Endothelial cell of umbilical vein (primary cell): ENCODE measurements around the gene ARHGEF38. TPM values are rescaled to one million over a fixed set of nuclear protein-coding genes. Genes with fewer than 3 reads are reported as not detected.
"Not testable (repeated sequence)": the region's sequence is repeated elsewhere in the genome, so short reads cannot be mapped to it uniquely, and the experiment has no call there.

Source experiments
- BruUV-seq: library from RNA; stranded (reverse); fragments of 400-500 nt; replicated peaks from 2 replicates; lab custom pipeline; 2021; lab: Mats Ljungman, UMichigan
- CTCF ChIA-PET: fragments of 300-600, 350-600 bp; sonication (Branson Sonifier 250); formaldehyde crosslinking; loops from one replicate; lab custom pipeline; 2021; ENCODE audit warnings: antibody characterized with exemption, inconsistent platforms; lab: Charles Lee
- POLR2A ChIA-PET: fragments of 300-600, 350-600 bp; sonication (Branson Sonifier 250); formaldehyde crosslinking; loops from one replicate; lab custom pipeline; 2021; ENCODE audit warnings: antibody characterized with exemption, inconsistent platforms; lab: Charles Lee
- DNase-seq: peaks from one replicate; pipeline ENCODE4 v3.0.0-alpha.2; 2011; ENCODE audit warnings: low read depth, low spot score
- FAIRE-seq: peaks from 2 replicates; lab custom pipeline; 2011; peaks lifted over from hg19 to GRCh38; lab: Jason Lieb, UNC
- H2AFZ ChIP-seq: 2 replicates; pipeline ENCODE4 v1.6.0; 2012; ENCODE audit warnings: low read depth, low read length, control low read depth, inconsistent platforms
- H3K27ac ChIP-seq: 2 replicates; pipeline ENCODE4 v1.5.1; 2011; ENCODE audit warnings: low read depth, mild to moderate bottlenecking, control low read depth, low read length, moderate library complexity; ENCODE audit not compliant: insufficient read depth
- H3K27me3 ChIP-seq, 2 experiments: 2 replicates each; pipeline versions ENCODE4 v1.6.0 to v1.6.1; 2011; ENCODE audit warnings: low read length in 2 of 2, mixed read lengths in 1 of 2; ENCODE audit not compliant: control insufficient read depth in 2 of 2, insufficient read depth in 2 of 2
- H3K36me3 ChIP-seq, 2 experiments: 2 replicates in 1 of 2; 3 replicates in 1 of 2; pipeline ENCODE4 v1.5.1; 2011; ENCODE audit warnings: low read length in 2 of 2, mild to moderate bottlenecking in 1 of 2, moderate library complexity in 1 of 2; ENCODE audit not compliant: control insufficient read depth in 2 of 2, insufficient read depth in 2 of 2; ENCODE audit errors: extremely low read depth in 1 of 2
- H3K4me1 ChIP-seq: 3 replicates; pipeline ENCODE4 v1.5.1; 2011; ENCODE audit warnings: mild to moderate bottlenecking, low read length; ENCODE audit not compliant: control insufficient read depth, insufficient read depth; ENCODE audit errors: extremely low read depth
- H3K4me2 ChIP-seq: 2 replicates; pipeline ENCODE4 v1.6.1; 2011; ENCODE audit warnings: low read length, control low read depth, mixed read lengths; ENCODE audit not compliant: insufficient read depth
- H3K4me3 ChIP-seq, 3 experiments: fragments of 200-600 bp in 1 of 3; sonication (generic), shearing (Covaris generic) in 1 of 3; replicated peaks in 1 of 3; 2 replicates each; pipeline ENCODE4 v1.5.1; 2011 to 2016; ENCODE audit warnings: control low read depth in 3 of 3, low read length in 3 of 3, mild to moderate bottlenecking in 2 of 3, inconsistent platforms in 1 of 3, low read depth in 1 of 3, moderate library complexity in 1 of 3; ENCODE audit not compliant: insufficient read depth in 1 of 3
- H3K79me2 ChIP-seq: 2 replicates; pipeline ENCODE4 v1.6.0; 2012; ENCODE audit warnings: low read length, inconsistent platforms; ENCODE audit not compliant: control insufficient read depth, insufficient read depth
- H3K9ac ChIP-seq: replicated peaks from 2 replicates; pipeline ENCODE3; 2011; ENCODE audit warnings: low read length, control low read depth; ENCODE audit not compliant: insufficient read depth; ENCODE audit errors: extremely low read depth
- H3K9me1 ChIP-seq: replicated peaks from 3 replicates; pipeline ENCODE4 v1.6.0; 2011; ENCODE audit warnings: mild to moderate bottlenecking, low read length; ENCODE audit not compliant: control insufficient read depth, insufficient read depth; ENCODE audit errors: extremely low read depth
- H3K9me3 ChIP-seq: replicated peaks from 2 replicates; pipeline ENCODE4 v1.5.1; 2012; ENCODE audit warnings: low read length, inconsistent platforms; ENCODE audit not compliant: control insufficient read depth, insufficient read depth
- H4K20me1 ChIP-seq: replicated peaks from 2 replicates; pipeline ENCODE3; 2011; ENCODE audit warnings: mild to moderate bottlenecking, low read length; ENCODE audit not compliant: control insufficient read depth, insufficient read depth; ENCODE audit errors: extremely low read depth
- FOS ChIP-seq: IDR thresholded peaks from 2 replicates; pipeline ENCODE4 v1.6.1; 2011; ENCODE audit warnings: mild to moderate bottlenecking, low read length, moderate library complexity, borderline replicate concordance; ENCODE audit not compliant: insufficient read depth
- JUN ChIP-seq: IDR thresholded peaks from 2 replicates; pipeline ENCODE4 v1.6.1; 2011; ENCODE audit warnings: borderline replicate concordance, low read depth; ENCODE audit not compliant: insufficient read length, insufficient read depth
- MYC ChIP-seq: IDR thresholded peaks from one replicate; pipeline ENCODE4 v1.6.1; 2011; ENCODE audit warnings: mild to moderate bottlenecking, low read depth, low read length
- dilution Hi-C: fragments of 300-500 bp; cut with MboI; formaldehyde crosslinking; loops from one replicate; pipeline ENCODE4 v1.15.0; 2019; ENCODE audit warnings: low sequenced_read_pairs; ENCODE audit not compliant: extremely low pct_ligation_motif_present
- intact Hi-C: fragments of 100-400 bp; cut with micrococcal nuclease; formaldehyde crosslinking; loops from one replicate; pipeline ENCODE4 v1.10.0; 2022
- polyA plus RNA-seq, 4 experiments: library from polyadenylated mRNA; depleted of rRNA in 3 of 4; stranded (reverse) in 3 of 4; unstranded in 1 of 4; fragments of >200 nt; gene quantifications; 2 replicates each; pipeline versions ENCODE4 v1.2.1 to v1.2.3, GENCODE V29; 2011 to 2012; ENCODE audit warnings: missing spikeins in 1 of 4
- total RNA-seq: library from RNA; stranded (reverse); gene quantifications from 2 replicates; pipeline ENCODE4 v1.2.3, GENCODE V29; 2021

Gene ARHGEF38
- total and polyA plus RNA-seq, 2 donors (not counting 3 experiments of a cell fraction or from before 2014, with no cell fraction given) = not detected

- no peaks in the 10 kb centered on the region for H4K20me1 ChIP-seq
- no peak for DNase-seq
- no peaks in the 10 kb centered on the region for H3K9me3 ChIP-seq
- no peaks in the 10 kb centered on the region for H3K4me1 ChIP-seq
- H3K27ac ChIP-seq = no peak overlapping the region
- TF ChIP-seq MYC (no peak), JUN (no peak), FOS (no peak)
- BruUV-seq = no TSS peak
- no peak for FAIRE-seq
- peaks cover 4 to 8% of the 10 kb centered on the region in 2 experiments for H3K36me3 ChIP-seq
- no peak overlapping the region for H3K4me2 ChIP-seq
- dilution Hi-C loops (no loop called here), intact Hi-C loops (no loop called here)
- no peak overlapping the region for H3K4me3 ChIP-seq
- H3K9me1 ChIP-seq = no peaks in the 10 kb centered on the region
- H3K27me3 ChIP-seq = no peaks in the 10 kb centered on the region
- CTCF ChIA-PET = no interaction called here
- no peak overlapping the region for H3K9ac ChIP-seq
- H3K79me2 ChIP-seq = no peaks in the 10 kb centered on the region
- H2AFZ ChIP-seq = no peak overlapping the region
- POLR2A ChIA-PET = no interaction called here
Observed at GRCh38 chr4:105686571-105686970, 134.2 kb downstream of the ARHGEF38 start.

- H3K79me2 ChIP-seq, H3K27me3 ChIP-seq, H3K4me2 ChIP-seq, intact Hi-C loops, POLR2A ChIA-PET, H3K9ac ChIP-seq, H3K4me3 ChIP-seq, DNase-seq, H3K4me1 ChIP-seq, H3K36me3 ChIP-seq, H4K20me1 ChIP-seq, FAIRE-seq, H3K9me1 ChIP-seq, H2AFZ ChIP-seq, H3K9me3 ChIP-seq, dilution Hi-C loops, H3K27ac ChIP-seq, BruUV-seq: not testable (repeated sequence)
- CTCF ChIA-PET = interaction anchor here (0.9 kb wide), 1 partner anchor 174 kb away, joined by 3 read pairs; no protein-coding TSS in a partner anchor
Observed at GRCh38 chr4:105694812-105695211, 142.4 kb downstream of the ARHGEF38 start.

GRCh38 chr4:105695832-105696231, 143.4 kb downstream of the ARHGEF38 start:
- POLR2A ChIA-PET, H2AFZ ChIP-seq, H3K27ac ChIP-seq, H3K4me1 ChIP-seq, H3K27me3 ChIP-seq, DNase-seq, dilution Hi-C loops, H4K20me1 ChIP-seq, intact Hi-C loops, H3K9me1 ChIP-seq, BruUV-seq, FAIRE-seq, H3K9me3 ChIP-seq, H3K4me2 ChIP-seq, H3K9ac ChIP-seq, H3K4me3 ChIP-seq, H3K79me2 ChIP-seq, H3K36me3 ChIP-seq: not testable (repeated sequence)
- CTCF ChIA-PET = interaction anchor here (0.9 to 1.1 kb wide), 2 partner anchors 13 to 175 kb away, joined by 3 read pairs; no protein-coding TSS in a partner anchor
